KOPT-K1 (cell line): ENCODE measurements around the gene PKP4.

Experiments used
- H3K27ac ChIP-seq: fragments of 200-600 bp; sonication (generic); 2 replicates; pipeline ENCODE4 v1.5.1; 2016; ENCODE audit warnings: antibody characterized with exemption, mild to moderate bottlenecking, low read depth, low read length; ENCODE audit not compliant: poor library complexity, severe bottlenecking
- H3K36me3 ChIP-seq: fragments of 200-600 bp; sonication (generic); 2 replicates; pipeline ENCODE4 v1.5.1; 2017; ENCODE audit warnings: antibody characterized with exemption, mild to moderate bottlenecking, low read length, moderate library complexity; ENCODE audit not compliant: insufficient read depth
- H3K9me3 ChIP-seq: fragments of 200-600 bp; sonication (generic); 2 replicates; pipeline ENCODE4 v1.5.1; 2017; ENCODE audit warnings: antibody characterized with exemption, low read length, mild to moderate bottlenecking; ENCODE audit not compliant: insufficient read depth, poor library complexity, severe bottlenecking

The PKP4 gene

DNA sequence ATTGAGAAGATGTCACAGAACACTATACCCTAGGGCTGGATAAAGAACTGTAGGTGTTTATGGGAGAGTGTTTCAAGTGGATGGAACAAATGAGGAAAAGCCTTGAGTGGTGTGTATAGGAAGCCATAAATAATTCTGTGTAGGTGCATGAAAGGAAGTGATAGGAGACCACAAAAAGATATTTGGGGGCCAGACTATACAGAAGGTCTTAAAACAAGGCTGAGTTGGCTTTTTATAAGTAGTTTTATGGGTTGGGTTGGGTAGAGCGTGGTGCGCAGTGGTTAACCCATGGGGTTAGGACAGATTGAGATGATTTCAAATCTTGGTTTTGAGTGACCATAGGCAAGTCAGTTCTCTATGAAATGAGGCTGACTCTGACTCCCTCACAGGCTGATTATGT is 110.5 kb downstream of the PKP4 start:
- Histone ChIP-seq H3K36me3 (no peaks in the 10 kb centered on the region), H3K27ac (no peak overlapping the region), H3K9me3 (peaks cover 11% of the 10 kb centered on the region)

DNA sequence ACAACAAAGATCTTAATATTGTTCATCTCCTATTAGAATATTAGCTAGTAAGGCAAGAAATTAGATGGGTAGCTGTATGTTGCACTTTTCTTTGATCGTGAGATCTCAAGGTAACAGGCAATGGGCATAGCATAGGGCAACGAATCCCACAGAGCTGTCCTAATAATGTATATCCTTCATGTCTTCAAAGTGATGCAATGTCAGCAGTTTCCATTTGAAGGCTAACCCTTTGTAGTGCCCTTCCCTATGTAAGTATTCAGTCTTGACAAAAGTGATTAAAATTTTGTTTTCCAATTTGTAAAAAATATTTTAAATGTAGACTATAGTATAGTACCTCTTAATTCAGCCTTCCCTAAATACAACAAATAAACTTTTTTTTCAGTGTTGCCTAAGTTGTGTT is 112.5 kb downstream of the PKP4 start:
- Histone ChIP-seq H3K27ac (no peak overlapping the region), H3K36me3 (no peaks in the 10 kb centered on the region), H3K9me3 (peaks cover 11% of the 10 kb centered on the region)

GRCh38 chr2:158570869-158571268 is 114.1 kb downstream of the PKP4 start:
- H3K36me3 ChIP-seq = no peaks in the 10 kb centered on the region
- no peak overlapping the region for H3K27ac ChIP-seq
- H3K9me3 ChIP-seq = peaks cover 11% of the 10 kb centered on the region

GRCh38 chr2:158573739-158574138 is 117.0 kb downstream of the PKP4 start:
- Histone ChIP-seq H3K36me3 (no peaks in the 10 kb centered on the region), H3K9me3 (peaks cover 11% of the 10 kb centered on the region), H3K27ac (no peak overlapping the region)

DNA sequence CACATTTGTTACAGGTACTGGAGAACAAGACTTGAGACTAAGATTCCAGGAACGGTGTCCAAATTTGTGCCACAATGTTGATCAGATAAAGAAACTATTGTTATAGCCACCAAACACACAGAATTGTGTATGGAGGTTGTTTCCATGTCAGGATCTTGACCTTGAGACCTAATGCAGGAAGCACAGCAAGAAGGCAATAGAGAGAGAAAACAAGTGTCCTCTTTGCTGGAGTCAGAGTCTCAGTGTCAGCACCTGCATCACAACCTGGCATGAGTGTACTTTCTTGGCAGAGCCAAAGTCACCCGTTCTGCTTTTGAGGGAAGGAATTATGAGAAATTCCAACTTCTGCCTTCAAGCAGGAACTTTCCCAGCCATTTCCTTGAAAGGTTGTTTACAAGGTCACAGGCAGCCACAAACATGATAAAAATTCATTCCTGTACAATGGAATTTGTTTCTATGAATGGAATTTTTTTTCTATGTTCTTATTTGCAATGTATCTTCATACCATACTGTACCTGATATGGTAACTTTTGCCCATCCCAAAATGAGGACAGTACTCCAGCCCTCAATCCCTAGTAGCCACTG is 118.4 kb downstream of the PKP4 start:
- Histone ChIP-seq H3K9me3 (peaks cover 11% of the 10 kb centered on the region), H3K27ac (no peak overlapping the region), H3K36me3 (no peaks in the 10 kb centered on the region)

DNA sequence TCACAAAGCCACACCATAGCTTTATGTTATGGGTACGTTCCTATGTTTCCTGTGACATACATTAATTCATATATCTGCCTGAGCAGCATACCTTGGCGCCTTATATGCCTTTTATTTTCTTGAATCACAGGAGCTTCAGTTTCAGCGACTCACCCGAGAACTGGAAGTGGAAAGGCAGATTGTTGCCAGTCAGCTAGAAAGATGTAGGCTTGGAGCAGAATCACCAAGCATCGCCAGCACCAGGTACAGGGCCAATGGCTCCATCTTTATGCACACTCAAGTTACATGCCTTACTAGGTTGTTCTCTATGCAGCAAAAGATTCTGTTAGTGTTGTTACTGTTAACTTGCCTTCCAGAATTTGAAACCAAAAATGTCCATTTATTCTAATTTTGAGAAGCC is 120.4 kb downstream of the PKP4 start:
- H3K27ac ChIP-seq = no peak overlapping the region
- H3K9me3 ChIP-seq = no peaks in the 10 kb centered on the region
- H3K36me3 ChIP-seq = no peaks in the 10 kb centered on the region

- Histone ChIP-seq H3K36me3 (no peaks in the 10 kb centered on the region), H3K27ac (no peak overlapping the region), H3K9me3 (no peaks in the 10 kb centered on the region)
Observed at GRCh38 chr2:158578703-158579330, 122.1 kb downstream of the PKP4 start.

GRCh38 chr2:158579928-158580327 is 123.2 kb downstream of the PKP4 start:
- no peak overlapping the region for H3K27ac ChIP-seq
- no peaks in the 10 kb centered on the region for H3K9me3 ChIP-seq
- H3K36me3 ChIP-seq = no peaks in the 10 kb centered on the region

DNA sequence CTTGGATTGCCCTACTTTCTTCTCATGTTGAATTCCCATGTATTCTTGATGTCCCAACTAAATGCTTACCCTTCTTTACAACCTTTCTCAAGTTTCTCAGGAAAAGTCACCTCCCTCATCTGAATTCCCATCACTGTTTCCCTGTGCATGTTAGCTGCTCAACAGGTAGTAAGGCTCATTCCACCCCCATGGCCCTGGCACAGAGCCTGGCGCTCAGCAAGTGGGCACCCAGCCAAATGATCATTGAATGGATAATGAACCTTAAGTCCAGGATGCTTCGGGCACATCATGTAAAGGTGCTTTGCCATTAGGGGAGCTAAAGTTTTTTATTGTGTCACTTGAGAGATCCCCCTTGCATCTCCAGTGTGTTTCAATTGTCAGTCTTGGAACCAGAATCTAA is 124.0 kb downstream of the PKP4 start:
- H3K36me3 ChIP-seq = no peaks in the 10 kb centered on the region
- H3K27ac ChIP-seq = no peak overlapping the region
- no peaks in the 10 kb centered on the region for H3K9me3 ChIP-seq

- Histone ChIP-seq H3K27ac (no peak overlapping the region), H3K9me3 (no peaks in the 10 kb centered on the region), H3K36me3 (no peaks in the 10 kb centered on the region)
Observed at GRCh38 chr2:158582670-158583069, 125.9 kb downstream of the PKP4 start.

DNA sequence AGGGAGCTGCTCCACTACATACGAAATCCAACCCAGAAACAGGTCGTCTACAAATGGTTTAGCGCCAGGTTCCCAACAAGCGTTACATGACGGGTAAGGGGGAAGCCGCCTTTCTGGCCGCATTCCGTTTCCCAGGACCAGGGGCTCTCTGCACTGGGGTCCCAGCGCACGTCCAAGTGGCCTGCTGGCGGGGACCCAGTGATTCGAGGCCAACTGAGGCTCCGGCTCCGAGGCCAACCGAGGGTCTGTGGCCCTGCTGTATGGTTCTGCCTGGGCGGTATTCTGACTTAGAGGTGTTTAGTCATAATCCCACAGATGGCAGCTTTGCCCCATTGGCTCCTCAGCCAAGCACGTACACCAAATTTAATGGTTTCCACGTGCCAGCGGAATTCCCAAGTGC is 127.2 kb downstream of the PKP4 start:
- Histone ChIP-seq H3K27ac (no peak overlapping the region), H3K9me3 (no peaks in the 10 kb centered on the region)

GRCh38 chr2:158586491-158586890 is 129.7 kb downstream of the PKP4 start:
- Histone ChIP-seq H3K36me3 (no peaks in the 10 kb centered on the region), H3K9me3 (no peaks in the 10 kb centered on the region), H3K27ac (no peak overlapping the region)

More for the DNA sequence above, 127.2 kb downstream of the PKP4 start:
- no peaks in the 10 kb centered on the region for H3K36me3 ChIP-seq

DNA sequence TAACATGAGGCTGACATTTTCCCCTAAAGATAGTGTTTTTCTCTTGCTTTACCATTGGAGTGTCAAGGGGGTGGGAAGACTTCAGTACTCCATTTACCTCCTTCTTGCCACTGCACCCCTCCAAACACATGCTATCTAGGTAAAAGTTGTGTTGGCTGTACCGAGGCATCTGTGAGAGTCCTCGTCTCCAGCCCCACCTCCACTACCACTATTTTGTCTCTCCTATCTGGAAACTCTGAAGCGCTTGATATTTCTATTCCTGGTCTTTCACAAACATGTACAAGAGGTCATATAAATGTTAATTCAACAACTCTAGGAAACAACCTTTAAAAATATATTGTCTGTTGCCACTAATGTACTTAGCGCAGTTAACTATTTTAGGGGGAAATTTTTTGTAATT is 132.6 kb downstream of the PKP4 start:
- no peaks in the 10 kb centered on the region for H3K36me3 ChIP-seq
- no peak overlapping the region for H3K27ac ChIP-seq
- no peaks in the 10 kb centered on the region for H3K9me3 ChIP-seq

DNA sequence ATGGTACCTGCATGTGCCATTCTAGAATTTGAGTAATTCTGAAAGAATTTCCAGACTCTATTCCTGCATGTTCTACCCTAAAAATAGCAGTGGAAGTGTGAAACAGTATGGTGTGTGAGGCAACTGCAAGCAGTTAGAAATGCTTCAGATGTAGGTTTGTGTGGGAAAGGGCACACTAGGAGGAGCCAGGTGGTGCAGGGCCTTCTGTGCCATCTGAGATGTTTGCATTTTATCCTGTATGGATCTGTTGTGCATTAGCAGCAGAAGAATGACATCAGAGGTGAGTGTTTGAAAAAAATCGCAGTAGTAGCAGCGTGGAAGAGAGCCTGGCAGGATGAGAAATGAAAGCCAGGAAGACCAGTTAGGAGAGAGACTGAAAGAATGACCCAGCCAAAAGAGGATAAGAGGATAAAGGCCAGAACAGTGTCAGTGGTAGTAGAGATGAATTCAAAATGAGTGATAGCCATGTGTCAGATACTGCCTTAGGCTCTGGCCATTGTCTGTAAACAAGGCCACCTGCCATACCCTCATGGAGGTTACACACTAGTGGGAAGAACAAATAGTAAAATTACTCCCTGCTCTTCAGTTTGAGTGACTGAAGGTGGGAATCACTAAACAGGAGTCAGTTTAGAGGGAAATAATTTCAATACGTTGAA is 142.2 kb downstream of the PKP4 start:
- Histone ChIP-seq H3K36me3 (no peaks in the 10 kb centered on the region), H3K9me3 (no peaks in the 10 kb centered on the region), H3K27ac (no peak overlapping the region)

DNA sequence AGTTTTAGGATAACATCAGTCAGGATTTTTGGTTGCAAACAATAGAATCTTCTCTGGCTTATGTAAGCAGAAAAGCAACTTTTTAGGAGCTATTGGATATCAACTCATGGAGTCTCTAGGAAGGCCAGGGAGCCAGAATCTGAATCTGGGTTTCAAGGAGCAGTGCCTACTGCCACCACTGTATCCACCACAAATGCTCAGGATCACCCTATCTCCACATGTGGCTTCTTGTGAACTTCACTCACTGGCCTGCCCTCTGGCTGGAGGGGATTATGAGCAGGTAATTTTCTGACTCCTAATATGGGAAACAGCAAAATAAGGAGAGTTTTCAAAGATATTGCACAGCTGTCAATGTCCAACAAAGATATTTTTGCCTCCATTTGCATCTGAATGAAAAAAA is 142.9 kb downstream of the PKP4 start:
- H3K36me3 ChIP-seq = no peaks in the 10 kb centered on the region
- H3K27ac ChIP-seq = no peak overlapping the region

More for the DNA sequence above, 142.9 kb downstream of the PKP4 start:
- no peaks in the 10 kb centered on the region for H3K9me3 ChIP-seq
